ENCODE results near the gene NEU4. TPM values are rescaled to one million over a fixed set of nuclear protein-coding genes. Genes with fewer than 3 reads are reported as not detected.
"Not testable (repeated sequence)": the region's sequence is repeated elsewhere in the genome, so short reads cannot be mapped to it uniquely, and the experiment has no call there.

The NEU4 gene
- total RNA-seq, 1 donor from 2014 or later, result not detected

GRCh38 chr2:241798081-241798630 is 10.8 kb upstream of the NEU4 start:
- peaks cover 2% of the 10 kb centered on the region for H3K27me3 Mint-ChIP-seq (ENCODE audit: unreplicated experiment)
- H3K27ac Mint-ChIP-seq (ENCODE audit: unreplicated experiment), result no peak overlapping the region
- no peak for DNase-seq (ENCODE audit: extremely low spot score, unreplicated experiment)
- no peaks in the 10 kb centered on the region for H3K36me3 Mint-ChIP-seq (ENCODE audit: unreplicated experiment)
- no peaks in the 10 kb centered on the region for H3K9me3 Mint-ChIP-seq (ENCODE audit: unreplicated experiment)
- H3K4me3 Mint-ChIP-seq (ENCODE audit: unreplicated experiment), result no peak overlapping the region
- no peaks in the 10 kb centered on the region for H3K4me1 Mint-ChIP-seq (ENCODE audit: unreplicated experiment)
- TF ChIP-seq CTCF (IDR thresholded peaks at IDR 0.05), result no peak

- no peak for TF ChIP-seq CTCF (IDR thresholded peaks at IDR 0.05)
- H3K36me3 Mint-ChIP-seq (ENCODE audit: unreplicated experiment), result no peaks in the 10 kb centered on the region
- no peaks in the 10 kb centered on the region for H3K27me3 Mint-ChIP-seq (ENCODE audit: unreplicated experiment)
- H3K4me1 Mint-ChIP-seq (ENCODE audit: unreplicated experiment), result no peaks in the 10 kb centered on the region
- H3K4me3 Mint-ChIP-seq (ENCODE audit: unreplicated experiment), result no peak overlapping the region
- H3K9me3 Mint-ChIP-seq (ENCODE audit: unreplicated experiment), result no peaks in the 10 kb centered on the region
- DNase-seq (ENCODE audit: extremely low spot score, unreplicated experiment), result no peak
- H3K27ac Mint-ChIP-seq (ENCODE audit: unreplicated experiment), result no peak overlapping the region
These were observed 10.1 kb upstream of the NEU4 start for GRCh38 chr2:241798631-241799521.

- TF ChIP-seq CTCF (IDR thresholded peaks at IDR 0.05), result no peak
- H3K27ac Mint-ChIP-seq (ENCODE audit: unreplicated experiment), result no peak overlapping the region
- H3K4me1 Mint-ChIP-seq (ENCODE audit: unreplicated experiment), result no peaks in the 10 kb centered on the region
- H3K9me3 Mint-ChIP-seq (ENCODE audit: unreplicated experiment), result no peaks in the 10 kb centered on the region
- no peaks in the 10 kb centered on the region for H3K36me3 Mint-ChIP-seq (ENCODE audit: unreplicated experiment)
- H3K27me3 Mint-ChIP-seq (ENCODE audit: unreplicated experiment), result no peaks in the 10 kb centered on the region
- H3K4me3 Mint-ChIP-seq (ENCODE audit: unreplicated experiment), result no peak overlapping the region
- no peak for DNase-seq (ENCODE audit: extremely low spot score, unreplicated experiment)
These were observed 9.3 kb upstream of the NEU4 start for GRCh38 chr2:241799522-241800197.

GRCh38 chr2:241800198-241800903 is 8.6 kb upstream of the NEU4 start:
- DNase-seq (ENCODE audit: extremely low spot score, unreplicated experiment); H3K27ac Mint-ChIP-seq (ENCODE audit: unreplicated experiment): not testable (repeated sequence)

GRCh38 chr2:241801611-241802420 is 7.2 kb upstream of the NEU4 start:
- Mint-ChIP-seq H3K4me1 (ENCODE audit: unreplicated experiment) (no peaks in the 10 kb centered on the region), H3K36me3 (ENCODE audit: unreplicated experiment) (no peaks in the 10 kb centered on the region), H3K4me3 (ENCODE audit: unreplicated experiment) (no peak overlapping the region), H3K27me3 (ENCODE audit: unreplicated experiment) (no peaks in the 10 kb centered on the region), H3K27ac (ENCODE audit: unreplicated experiment) (no peak overlapping the region), H3K9me3 (ENCODE audit: unreplicated experiment) (no peaks in the 10 kb centered on the region)
- no peak for DNase-seq (ENCODE audit: extremely low spot score, unreplicated experiment)
- TF ChIP-seq CTCF (IDR thresholded peaks at IDR 0.05), result no peak

More at GRCh38 chr2:241800198-241800903, 8.6 kb upstream of the NEU4 start:
- H3K4me3 Mint-ChIP-seq (ENCODE audit: unreplicated experiment); H3K4me1 Mint-ChIP-seq (ENCODE audit: unreplicated experiment); H3K36me3 Mint-ChIP-seq (ENCODE audit: unreplicated experiment); H3K27me3 Mint-ChIP-seq (ENCODE audit: unreplicated experiment); H3K9me3 Mint-ChIP-seq (ENCODE audit: unreplicated experiment): not testable (repeated sequence)
